ENCODE results near the gene DLL4. TPM values are rescaled to one million over a fixed set of nuclear protein-coding genes. Genes with fewer than 3 reads are reported as not detected.

The DLL4 gene
- total RNA-seq, 4 donors from 2014 or later, result 4.0 to 8.3 (median 5.1) TPM

- intact Hi-C loops (cut with DNase I; ENCODE audit: low total_unique reads), result no loop called here
- no peak overlapping the region for H3K4me3 ChIP-seq (ENCODE audit: low read depth, poor library complexity, severe bottlenecking)
- TF ChIP-seq POLR2A (IDR thresholded peaks at IDR 0.05) (no peak), CTCF (IDR thresholded peaks at IDR 0.05) (no peak)
- no peak for DNase-seq (ENCODE audit: low spot score in 2 of 2)
- WGBS, 2 donors, result 88 to 92% methylated on average over 12 to 20 of the region's 20 CpGs
These were observed 26.2 kb downstream of the DLL4 start for GRCh38 chr15:40955141-40955903.

- DNase-seq (ENCODE audit: low spot score in 2 of 2), result no peak
- no peak overlapping the region for H3K4me3 ChIP-seq (ENCODE audit: low read depth, poor library complexity, severe bottlenecking)
- TF ChIP-seq POLR2A (IDR thresholded peaks at IDR 0.05) (no peak), CTCF (IDR thresholded peaks at IDR 0.05) (no peak)
- intact Hi-C loops (cut with DNase I; ENCODE audit: low total_unique reads), result no loop called here
- 87 to 96% methylated on average over 3 of the region's 3 CpGs for WGBS, 2 donors
These were observed 26.9 kb downstream of the DLL4 start for GRCh38 chr15:40955930-40956540.

GRCh38 chr15:40956541-40956982 is 27.4 kb downstream of the DLL4 start:
- H3K4me3 ChIP-seq (ENCODE audit: low read depth, poor library complexity, severe bottlenecking), result no peak overlapping the region
- TF ChIP-seq CTCF (IDR thresholded peaks at IDR 0.05), result no peak
- TF ChIP-seq POLR2A (IDR thresholded peaks at IDR 0.05), result no peak
- no peak for DNase-seq (ENCODE audit: low spot score in 2 of 2)
- intact Hi-C loops (cut with DNase I; ENCODE audit: low total_unique reads), result no loop called here
- 100% methylated on average over 3 of the region's 3 CpGs for WGBS, 2 donors

- no peak for DNase-seq (ENCODE audit: low spot score in 2 of 2)
- TF ChIP-seq CTCF (IDR thresholded peaks at IDR 0.05) (no peak), POLR2A (IDR thresholded peaks at IDR 0.05) (no peak)
- WGBS, 2 donors, result 85 to 86% methylated on average over 4 of the region's 4 CpGs
- intact Hi-C loops (cut with DNase I; ENCODE audit: low total_unique reads), result no loop called here
- no peak overlapping the region for H3K4me3 ChIP-seq (ENCODE audit: low read depth, poor library complexity, severe bottlenecking)
These were observed 28.0 kb downstream of the DLL4 start for GRCh38 chr15:40957041-40957555.

- no peak for DNase-seq (ENCODE audit: low spot score in 2 of 2)
- TF ChIP-seq POLR2A (IDR thresholded peaks at IDR 0.05), result no peak
- TF ChIP-seq CTCF (IDR thresholded peaks at IDR 0.05), result no peak
- H3K4me3 ChIP-seq (ENCODE audit: low read depth, poor library complexity, severe bottlenecking), result no peak overlapping the region
- 72 to 76% methylated on average over 9 of the region's 9 CpGs for WGBS, 2 donors
- intact Hi-C loops (cut with DNase I; ENCODE audit: low total_unique reads), result no loop called here
These were observed 28.5 kb downstream of the DLL4 start for GRCh38 chr15:40957581-40958051.

Measured in lower leg skin (tissue), 4 donors.